ENCODE data around the gene EZR. TPM values are rescaled to one million over a fixed set of nuclear protein-coding genes. Genes with fewer than 3 reads are reported as not detected.

Gene EZR
- total and polyA plus RNA-seq, 2 of the 8 experiments (the other 6 are each of a cell fraction or from before 2014, with no cell fraction given), result 122 to 286 TPM

DNA sequence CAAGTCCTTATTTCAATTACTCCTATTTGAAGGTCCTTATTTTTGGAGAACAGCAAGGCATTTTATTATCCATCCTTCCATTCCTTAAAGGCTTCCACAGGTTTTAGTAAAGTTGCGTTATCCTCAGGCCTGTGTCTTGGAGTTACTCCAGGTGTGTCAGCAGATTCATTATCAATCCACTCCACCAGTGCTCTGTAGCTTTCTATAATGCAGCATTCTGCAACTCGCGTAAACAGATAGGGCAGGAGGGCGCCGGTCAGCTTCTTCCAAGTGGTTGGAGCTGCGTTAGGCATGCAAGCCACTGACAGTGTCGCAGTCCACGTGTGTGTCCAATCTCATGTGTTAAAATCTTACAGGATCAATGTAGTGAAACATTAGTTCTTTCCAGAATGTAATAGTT lies 93.5 kb downstream of the EZR start:
- CTCF ChIA-PET (ENCODE audit: partially characterized antibody), result interaction anchor here (0.8 to 1.3 kb wide), 5 partner anchors 18 to 246 kb away, joined by 3 to 5 read pairs (median 4); no protein-coding TSS in a partner anchor
- Histone ChIP-seq H3K23me2 (ENCODE audit: low read depth, low read length) (no peaks in the 10 kb centered on the region), H3K4me3 (ENCODE audit: extremely low read depth in 1 of 4, insufficient read depth in 2 of 4, low read depth in 3 of 4, low read length in 4 of 4) (no peak overlapping the region), H4K5ac (ENCODE audit: insufficient read length, low read depth, low read length) (no peak overlapping the region), H3K27ac (ENCODE audit: low read depth, low read length) (no peak overlapping the region), H3K27me3 (replicated peaks in 1 of 4; ENCODE audit: control insufficient read depth in 3 of 4, extremely low read depth in 1 of 4, insufficient read depth in 3 of 4, low read length in 3 of 4) (no peaks in the 10 kb centered on the region), H3K4ac (replicated peaks; ENCODE audit: insufficient read length, low read depth, low read length) (no peak overlapping the region), H2BK120ac (replicated peaks; ENCODE audit: low read depth, low read length) (no peak overlapping the region), H3K79me2 (ENCODE audit: control insufficient read depth in 1 of 2, insufficient read depth in 2 of 2, low read length in 2 of 2) (no peaks in the 10 kb centered on the region), H3K4me2 (ENCODE audit: insufficient read depth in 1 of 2, low read depth in 2 of 2, low read length in 2 of 2) (no peak overlapping the region), H3K23ac (ENCODE audit: insufficient read length) (no peak overlapping the region), H3K79me1 (ENCODE audit: low read depth, low read length) (no peaks in the 10 kb centered on the region), H3K9me3 (ENCODE audit: insufficient read depth in 2 of 2, low read depth in 1 of 2, low read length in 1 of 2) (no peaks in the 10 kb centered on the region; a peak in 1 of 4 replicates), H4K91ac (replicated peaks; ENCODE audit: insufficient read length, low read length) (no peak overlapping the region), H3K56ac (replicated peaks; ENCODE audit: insufficient read length, low read depth, low read length) (no peak overlapping the region), H2BK20ac (ENCODE audit: low read length) (no peak overlapping the region), H3K4me1 (replicated peaks in 1 of 4; ENCODE audit: control insufficient read depth in 3 of 4, insufficient read depth in 4 of 4, low read length in 3 of 4) (no peaks in the 10 kb centered on the region), H2BK12ac (ENCODE audit: low read depth, low read length) (no peak overlapping the region; the same call in 1 of the 2 replicates), H3K9ac (replicated peaks in 1 of 4; ENCODE audit: extremely low read depth in 1 of 4, low read depth in 3 of 4, low read length in 3 of 4) (no peak overlapping the region), H2AK5ac (ENCODE audit: low read depth, low read length) (no peak overlapping the region), H3K18ac (ENCODE audit: extremely low read depth, low read length) (no peak overlapping the region), H3K14ac (ENCODE audit: insufficient read length) (no peak overlapping the region), H3K36me3 (ENCODE audit: control insufficient read depth in 2 of 4, insufficient read depth in 4 of 4, low read length in 3 of 4) (no peaks in the 10 kb centered on the region), H2AFZ (ENCODE audit: low read length) (no peak overlapping the region), H2BK15ac (ENCODE audit: low read length) (no peak overlapping the region), H4K20me1 (replicated peaks in 1 of 2; ENCODE audit: control insufficient read depth in 1 of 2, insufficient read depth in 2 of 2, low read length in 2 of 2) (no peaks in the 10 kb centered on the region), H4K8ac (ENCODE audit: extremely low read depth, insufficient read depth, low read length) (no peak overlapping the region), H2BK5ac (ENCODE audit: low read depth, low read length) (no peak overlapping the region)
- DNase-seq (ENCODE audit: low read depth in 1 of 2, low spot score in 2 of 2) (no peak), FAIRE-seq (no peak)
- WGBS, 2 experiments (ENCODE audit: extremely low coverage in 1 of 2, insufficient coverage in 1 of 2, insufficient read length in 1 of 2, insufficient replicate concordance in 2 of 2, low coverage in 1 of 2, low lambda C conversion rate in 2 of 2, missing lambda C conversion rate in 1 of 2), result 93% methylated on average over 8 of the region's 8 CpGs; no CpG with 5 or more reads in 1 of the 2 experiments
- POLR2A ChIA-PET (ENCODE audit: partially characterized antibody), result no interaction called here
- no peak for TF ChIP-seq SUZ12 (IDR thresholded peaks at IDR 0.05; ENCODE audit: low read length)
- no peak for TF ChIP-seq EZH2 (IDR thresholded peaks at IDR 0.05; ENCODE audit: low read depth, low read length, severe bottlenecking)
- TF ChIP-seq KDM1A (IDR thresholded peaks at IDR 0.05; ENCODE audit: borderline replicate concordance, low read length), result no peak
- no peak for TF ChIP-seq KDM4A (IDR thresholded peaks at IDR 0.05; ENCODE audit: low read depth, low read length, severe bottlenecking)
- TF ChIP-seq BCL11A (IDR thresholded peaks at IDR 0.05; ENCODE audit: low read depth in 2 of 2, low read length in 2 of 2), result no peak
- TF ChIP-seq RXRA (IDR thresholded peaks at IDR 0.05; ENCODE audit: insufficient read depth, low read depth, low read length), result no peak
- TF ChIP-seq, protein P1, sequence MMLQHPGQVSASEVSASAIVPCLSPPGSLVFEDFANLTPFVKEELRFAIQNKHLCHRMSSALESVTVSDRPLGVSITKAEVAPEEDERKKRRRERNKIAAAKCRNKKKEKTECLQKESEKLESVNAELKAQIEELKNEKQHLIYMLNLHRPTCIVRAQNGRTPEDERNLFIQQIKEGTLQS (IDR thresholded peaks at IDR 0.05; ENCODE audit: insufficient read depth, low read depth, low read length), result no peak
- TF ChIP-seq MAFK (IDR thresholded peaks at IDR 0.05; ENCODE audit: low read depth, low read length), result no peak
- no peak for TF ChIP-seq YY1 (IDR thresholded peaks at IDR 0.05; ENCODE audit: low read depth, low read length)
- TF ChIP-seq GABPA (IDR thresholded peaks at IDR 0.05; ENCODE audit: borderline replicate concordance, insufficient read depth, low read length), result no peak
- TF ChIP-seq, protein P2, sequence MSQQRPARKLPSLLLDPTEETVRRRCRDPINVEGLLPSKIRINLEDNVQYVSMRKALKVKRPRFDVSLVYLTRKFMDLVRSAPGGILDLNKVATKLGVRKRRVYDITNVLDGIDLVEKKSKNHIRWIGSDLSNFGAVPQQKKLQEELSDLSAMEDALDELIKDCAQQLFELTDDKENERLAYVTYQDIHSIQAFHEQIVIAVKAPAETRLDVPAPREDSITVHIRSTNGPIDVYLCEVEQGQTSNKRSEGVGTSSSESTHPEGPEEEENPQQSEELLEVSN (IDR thresholded peaks at IDR 0.05), result no peak
- no peak for TF ChIP-seq SP1 (IDR thresholded peaks at IDR 0.05; ENCODE audit: low read depth, low read length)
- no peak for TF ChIP-seq SP2 (IDR thresholded peaks at IDR 0.05; ENCODE audit: low read length)
- TF ChIP-seq TCF12 (IDR thresholded peaks at IDR 0.05; ENCODE audit: low read depth, low read length), result no peak
